ENCODE results near the gene SLC35B2. TPM values are rescaled to one million over a fixed set of nuclear protein-coding genes. Genes with fewer than 3 reads are reported as not detected.

SLC35B2 gene
- total and polyA plus RNA-seq, 9 of the 15 experiments (the other 6 are each of a cell fraction or from before 2014, with no cell fraction given), result 14.5 to 59.1 (median 47.1) TPM

DNA sequence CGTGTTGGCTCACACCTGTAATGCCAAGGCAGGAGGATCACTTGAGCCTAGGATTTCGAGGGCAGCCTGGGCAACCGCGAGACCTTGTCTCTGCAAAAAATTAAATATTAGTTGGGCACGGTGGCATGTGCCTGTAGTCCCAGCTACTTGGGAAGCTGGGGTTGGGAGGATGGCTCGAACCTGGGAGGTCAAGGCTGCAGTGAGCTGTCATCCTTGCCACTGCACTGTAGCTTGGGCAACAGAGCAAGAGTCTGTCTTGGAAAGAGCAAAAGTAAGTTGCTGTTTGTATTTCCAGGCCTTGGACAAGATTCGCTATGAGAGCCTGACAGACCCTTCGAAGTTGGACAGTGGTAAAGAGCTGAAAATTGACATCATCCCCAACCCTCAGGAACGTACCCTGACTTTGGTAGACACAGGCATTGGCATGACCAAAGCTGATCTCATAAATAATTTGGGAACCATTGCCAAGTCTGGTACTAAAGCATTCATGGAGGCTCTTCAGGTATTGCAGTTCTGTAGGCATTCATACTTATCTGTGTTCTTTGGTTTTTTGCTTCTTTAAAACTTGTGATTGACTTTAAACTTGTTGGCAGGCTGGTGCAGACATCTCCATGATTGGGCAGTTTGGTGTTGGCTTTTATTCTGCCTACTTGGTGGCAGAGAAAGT is 8.1 kb downstream of the SLC35B2 start:
- Histone ChIP-seq H2AFZ (ENCODE audit: low read depth, low read length) (no peak overlapping the region), H3K4me3 (peak overlapping the region; percentile 94; the same call in 1 of the 2 replicates), H3K27me3 (ENCODE audit: control insufficient read depth in 2 of 2, insufficient read depth in 2 of 2, low read length in 2 of 2) (no peaks in the 10 kb centered on the region), H3K79me2 (ENCODE audit: control insufficient read depth, insufficient read depth, low read length) (peaks cover 61% of the 10 kb centered on the region), H3K36me3 (ENCODE audit: control insufficient read depth, insufficient read depth, low read length) (peaks cover 72% of the 10 kb centered on the region), H3K9me1 (ENCODE audit: control insufficient read depth, insufficient read depth, low read length) (peaks cover 16% of the 10 kb centered on the region), H3K4me2 (ENCODE audit: insufficient read depth, low read length) (peak overlapping the region; percentile 99), H3K9me3 (replicated peaks; ENCODE audit: control insufficient read depth, insufficient read depth, low read depth, low read length) (no peaks in the 10 kb centered on the region), H3K27ac (ENCODE audit: extremely low read depth, low read depth, low read length) (peak overlapping the region; percentile 98), H3K4me1 (replicated peaks in 1 of 2; ENCODE audit: control insufficient read depth in 2 of 2, insufficient read depth in 2 of 2, low read length in 2 of 2) (peaks cover 25 to 42% of the 10 kb centered on the region in 2 experiments), H3K9ac (ENCODE audit: insufficient read depth in 1 of 2, low read depth in 2 of 2, low read length in 2 of 2) (peak overlapping the region; percentile 85 to 100), H4K20me1 (replicated peaks; ENCODE audit: control insufficient read depth, insufficient read depth, low read length) (peaks cover 69% of the 10 kb centered on the region)
- no TSS peak for BruUV-seq (replicated peaks)
- DNase-seq (ENCODE audit: extremely low read depth in 1 of 4, low spot score in 3 of 4), result no peak
- ChIA-PET CTCF (ENCODE audit: low intra/inter-chr PET ratio) (no interaction called here), POLR2A (interaction anchor here (0.6 to 7.4 kb wide), 15 partner anchors 7 to 1198 kb away, joined by 3 to 144 read pairs (median 4); partner anchors contain the start of genes MYMX, NFKBIE, SLC29A1 and SLC35B2)
- FAIRE-seq, result no peak
- WGBS (ENCODE audit: insufficient coverage, low coverage, missing lambda C conversion rate), result 62% methylated on average over 9 of the region's 9 CpGs
- ATAC-seq, result no peak
- in situ Hi-C loops (cut with MboI), result no loop called here
- intact Hi-C loops (cut with micrococcal nuclease), result no loop called here
- TF ChIP-seq NFIX (CRISPR knock-in tag; IDR thresholded peaks at IDR 0.05; ENCODE audit: low read depth), result no peak
- TF ChIP-seq, protein P1, sequence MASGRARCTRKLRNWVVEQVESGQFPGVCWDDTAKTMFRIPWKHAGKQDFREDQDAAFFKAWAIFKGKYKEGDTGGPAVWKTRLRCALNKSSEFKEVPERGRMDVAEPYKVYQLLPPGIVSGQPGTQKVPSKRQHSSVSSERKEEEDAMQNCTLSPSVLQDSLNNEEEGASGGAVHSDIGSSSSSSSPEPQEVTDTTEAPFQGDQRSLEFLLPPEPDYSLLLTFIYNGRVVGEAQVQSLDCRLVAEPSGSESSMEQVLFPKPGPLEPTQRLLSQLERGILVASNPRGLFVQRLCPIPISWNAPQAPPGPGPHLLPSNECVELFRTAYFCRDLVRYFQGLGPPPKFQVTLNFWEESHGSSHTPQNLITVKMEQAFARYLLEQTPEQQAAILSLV (tag; IDR thresholded peaks at IDR 0.05), result no peak
- TF ChIP-seq CHD1 (IDR thresholded peaks at IDR 0.05; ENCODE audit: low read length), result peak; percentile 23
- TF ChIP-seq PRPF4 (IDR thresholded peaks at IDR 0.05; ENCODE audit: insufficient read depth, low read depth, low read length, poor library complexity, severe bottlenecking), result no peak
- TF ChIP-seq SMAD1 (IDR thresholded peaks at IDR 0.05; ENCODE audit: low read depth, low read length, partially characterized antibody), result peak; percentile 42
- TF ChIP-seq ZNF583 (CRISPR knock-in tag; IDR thresholded peaks at IDR 0.05), result no peak
- TF ChIP-seq HMG20B (CRISPR knock-in tag; IDR thresholded peaks at IDR 0.05), result no peak
- TF ChIP-seq PHTF2 (CRISPR knock-in tag; IDR thresholded peaks at IDR 0.05), result no peak
- no peak for TF ChIP-seq ZNF785 (CRISPR knock-in tag; IDR thresholded peaks at IDR 0.05)
- TF ChIP-seq SIRT6 (IDR thresholded peaks at IDR 0.05; ENCODE audit: low read depth, low read length), result peak; percentile 91
- TF ChIP-seq, protein P2, sequence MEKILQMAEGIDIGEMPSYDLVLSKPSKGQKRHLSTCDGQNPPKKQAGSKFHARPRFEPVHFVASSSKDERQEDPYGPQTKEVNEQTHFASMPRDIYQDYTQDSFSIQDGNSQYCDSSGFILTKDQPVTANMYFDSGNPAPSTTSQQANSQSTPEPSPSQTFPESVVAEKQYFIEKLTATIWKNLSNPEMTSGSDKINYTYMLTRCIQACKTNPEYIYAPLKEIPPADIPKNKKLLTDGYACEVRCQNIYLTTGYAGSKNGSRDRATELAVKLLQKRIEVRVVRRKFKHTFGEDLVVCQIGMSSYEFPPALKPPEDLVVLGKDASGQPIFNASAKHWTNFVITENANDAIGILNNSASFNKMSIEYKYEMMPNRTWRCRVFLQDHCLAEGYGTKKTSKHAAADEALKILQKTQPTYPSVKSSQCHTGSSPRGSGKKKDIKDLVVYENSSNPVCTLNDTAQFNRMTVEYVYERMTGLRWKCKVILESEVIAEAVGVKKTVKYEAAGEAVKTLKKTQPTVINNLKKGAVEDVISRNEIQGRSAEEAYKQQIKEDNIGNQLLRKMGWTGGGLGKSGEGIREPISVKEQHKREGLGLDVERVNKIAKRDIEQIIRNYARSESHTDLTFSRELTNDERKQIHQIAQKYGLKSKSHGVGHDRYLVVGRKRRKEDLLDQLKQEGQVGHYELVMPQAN (IDR thresholded peaks at IDR 0.05; ENCODE audit: borderline replicate concordance), result no peak
- TF ChIP-seq, protein P3, sequence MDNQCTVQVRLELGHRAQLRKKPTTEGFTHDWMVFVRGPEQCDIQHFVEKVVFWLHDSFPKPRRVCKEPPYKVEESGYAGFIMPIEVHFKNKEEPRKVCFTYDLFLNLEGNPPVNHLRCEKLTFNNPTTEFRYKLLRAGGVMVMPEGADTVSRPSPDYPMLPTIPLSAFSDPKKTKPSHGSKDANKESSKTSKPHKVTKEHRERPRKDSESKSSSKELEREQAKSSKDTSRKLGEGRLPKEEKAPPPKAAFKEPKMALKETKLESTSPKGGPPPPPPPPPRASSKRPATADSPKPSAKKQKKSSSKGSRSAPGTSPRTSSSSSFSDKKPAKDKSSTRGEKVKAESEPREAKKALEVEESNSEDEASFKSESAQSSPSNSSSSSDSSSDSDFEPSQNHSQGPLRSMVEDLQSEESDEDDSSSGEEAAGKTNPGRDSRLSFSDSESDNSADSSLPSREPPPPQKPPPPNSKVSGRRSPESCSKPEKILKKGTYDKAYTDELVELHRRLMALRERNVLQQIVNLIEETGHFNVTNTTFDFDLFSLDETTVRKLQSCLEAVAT (IDR thresholded peaks at IDR 0.05), result no peak
- no peak for TF ChIP-seq ERF (CRISPR knock-in tag; IDR thresholded peaks at IDR 0.05)
- TF ChIP-seq NCOR1 (IDR thresholded peaks at IDR 0.05), result no peak
- TF ChIP-seq RNF2 (IDR thresholded peaks at IDR 0.05), result no peak
- TF ChIP-seq, protein P4, sequence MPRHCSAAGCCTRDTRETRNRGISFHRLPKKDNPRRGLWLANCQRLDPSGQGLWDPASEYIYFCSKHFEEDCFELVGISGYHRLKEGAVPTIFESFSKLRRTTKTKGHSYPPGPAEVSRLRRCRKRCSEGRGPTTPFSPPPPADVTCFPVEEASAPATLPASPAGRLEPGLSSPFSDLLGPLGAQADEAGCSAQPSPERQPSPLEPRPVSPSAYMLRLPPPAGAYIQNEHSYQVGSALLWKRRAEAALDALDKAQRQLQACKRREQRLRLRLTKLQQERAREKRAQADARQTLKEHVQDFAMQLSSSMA (CRISPR knock-in tag; IDR thresholded peaks at IDR 0.05), result no peak
- TF ChIP-seq PHF20 (IDR thresholded peaks at IDR 0.05; ENCODE audit: partially characterized antibody), result no peak

Data from K562 (cell line).